GM19023 (cell line): ENCODE results near the gene AGER.

ENCODE experiments used
- ATAC-seq: cut with Tn5 transposase; IDR thresholded peaks from one replicate; pipeline ENCODE4 v1.9.1; 2021; ENCODE audit warnings: mild to moderate bottlenecking, moderate library complexity; ENCODE audit not compliant: unreplicated experiment

Gene AGER

GRCh38 chr6:32174416-32174815 is 9.6 kb downstream of the AGER start:
- ATAC-seq: no peak

- ATAC-seq: no peak
Measured at GRCh38 chr6:32173051-32173727, 10.9 kb downstream of the AGER start.

- no peak for ATAC-seq
Measured at GRCh38 chr6:32171234-32171633, 12.8 kb downstream of the AGER start.

- no peak for ATAC-seq
Measured at GRCh38 chr6:32170294-32170693, 13.8 kb downstream of the AGER start.

GRCh38 chr6:32168807-32169591 is 15.1 kb downstream of the AGER start:
- ATAC-seq: no peak

- no peak for ATAC-seq
Measured at GRCh38 chr6:32168350-32168749, 15.7 kb downstream of the AGER start.

- no peak for ATAC-seq
Measured at GRCh38 chr6:32167761-32168262, 16.2 kb downstream of the AGER start.

GRCh38 chr6:32167154-32167760 is 16.8 kb downstream of the AGER start:
- no peak for ATAC-seq

GRCh38 chr6:32166411-32167061 is 17.5 kb downstream of the AGER start:
- ATAC-seq: no peak

GRCh38 chr6:32164295-32164694 is 19.8 kb downstream of the AGER start, which contains the start of gene EGFL8:
TSS of gene EGFL8 (plus strand) at chr6:32164595. CDS start at chr6:32166166, 1,571 bp downstream.
- no peak for ATAC-seq

GRCh38 chr6:32163559-32164258 is 20.3 kb downstream of the AGER start:
- no peak for ATAC-seq

GRCh38 chr6:32158052-32158451 is 26.0 kb downstream of the AGER start:
- no peak for ATAC-seq

GRCh38 chr6:32156891-32157290 is 27.2 kb downstream of the AGER start:
- ATAC-seq: no peak

GRCh38 chr6:32154514-32155161 is 29.4 kb downstream of the AGER start:
- ATAC-seq: peak; percentile 56

- peak; percentile 36 for ATAC-seq
Measured at GRCh38 chr6:32153564-32154513, 30.2 kb downstream of the AGER start, which contains the start of gene PPT2. TSS of gene PPT2 (plus strand) at chr6:32154141. CDS start at chr6:32154595, 454 bp downstream.

- ATAC-seq: no peak
Measured at GRCh38 chr6:32152769-32153563, 31.1 kb downstream of the AGER start.

- ATAC-seq: no peak
Measured at GRCh38 chr6:32151863-32152768, 31.9 kb downstream of the AGER start, which contains the start of gene PRRT1. TSS of gene PRRT1 (minus strand) at chr6:32151939. CDS start at chr6:32151827, 112 bp downstream.
